Peyer's patch (tissue), 4 donors: ENCODE results near the gene ZNF827.

ENCODE experiments used
- POLR2A ChIP-seq, 2 donors: fragments of 450-650 bp; IDR thresholded peaks; one replicate each; pipeline ENCODE4 v1.5.1; 2017; ENCODE audit warnings: antibody characterized with exemption in 2 of 2, mild to moderate bottlenecking in 2 of 2, moderate library complexity in 2 of 2
- TF ChIP-seq, protein P1 (sequence below), 6 experiments: fragments of 450-650 bp in 4 of 6; fragments of 200-600 bp in 2 of 6; sonication (generic) in 1 of 6; IDR thresholded peaks; one replicate each; pipeline ENCODE4 v1.5.1; 2017 to 2019; ENCODE audit warnings: antibody characterized with exemption in 6 of 6, mild to moderate bottlenecking in 3 of 6, moderate library complexity in 1 of 6

DNA sequence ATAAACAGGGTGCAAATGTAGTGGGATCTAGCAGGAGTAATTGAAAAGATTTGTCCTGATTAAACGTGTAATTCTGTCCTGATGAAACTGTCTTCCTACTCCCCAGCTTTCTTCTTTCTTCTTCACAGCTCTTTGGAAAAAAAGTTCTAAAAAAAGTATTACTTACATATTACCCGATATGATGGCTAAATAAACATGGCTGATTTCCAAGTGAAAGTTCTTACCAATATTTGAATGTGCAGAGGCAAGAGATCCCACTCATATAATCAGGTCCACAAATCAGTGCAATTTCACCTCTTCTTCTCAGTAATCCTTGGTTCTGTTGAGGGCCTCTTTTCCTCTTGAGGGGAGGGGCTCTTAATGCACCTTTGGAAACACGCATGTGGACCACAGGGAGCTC lies 78.7 kb downstream of the ZNF827 start:
- TF ChIP-seq POLR2A (IDR thresholded peaks at IDR 0.05) = no peak
- TF ChIP-seq, protein P1, sequence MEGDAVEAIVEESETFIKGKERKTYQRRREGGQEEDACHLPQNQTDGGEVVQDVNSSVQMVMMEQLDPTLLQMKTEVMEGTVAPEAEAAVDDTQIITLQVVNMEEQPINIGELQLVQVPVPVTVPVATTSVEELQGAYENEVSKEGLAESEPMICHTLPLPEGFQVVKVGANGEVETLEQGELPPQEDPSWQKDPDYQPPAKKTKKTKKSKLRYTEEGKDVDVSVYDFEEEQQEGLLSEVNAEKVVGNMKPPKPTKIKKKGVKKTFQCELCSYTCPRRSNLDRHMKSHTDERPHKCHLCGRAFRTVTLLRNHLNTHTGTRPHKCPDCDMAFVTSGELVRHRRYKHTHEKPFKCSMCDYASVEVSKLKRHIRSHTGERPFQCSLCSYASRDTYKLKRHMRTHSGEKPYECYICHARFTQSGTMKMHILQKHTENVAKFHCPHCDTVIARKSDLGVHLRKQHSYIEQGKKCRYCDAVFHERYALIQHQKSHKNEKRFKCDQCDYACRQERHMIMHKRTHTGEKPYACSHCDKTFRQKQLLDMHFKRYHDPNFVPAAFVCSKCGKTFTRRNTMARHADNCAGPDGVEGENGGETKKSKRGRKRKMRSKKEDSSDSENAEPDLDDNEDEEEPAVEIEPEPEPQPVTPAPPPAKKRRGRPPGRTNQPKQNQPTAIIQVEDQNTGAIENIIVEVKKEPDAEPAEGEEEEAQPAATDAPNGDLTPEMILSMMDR (IDR thresholded peaks at IDR 0.05) = no peak
